Right cardiac atrium (tissue), 5 donors: ENCODE results near the gene TMEM207. TPM values are rescaled to one million over a fixed set of nuclear protein-coding genes. Genes with fewer than 3 reads are reported as not detected.

ENCODE experiments used
- ATAC-seq, 2 donors: fragments of 200-7000 bp; cut with Tn5 transposase; one replicate each; pipeline versions ENCODE4 v1.8.0 to v1.9.1; 2020; ENCODE audit warnings: moderate library complexity in 2 of 2, mild to moderate bottlenecking in 1 of 2
- DNase-seq, 3 donors: peaks; one replicate each; pipeline ENCODE4 v3.0.0-alpha.2; 2020
- H3K27ac ChIP-seq: one replicate; pipeline ENCODE4 v1.5.1; 2013; ENCODE audit warnings: mild to moderate bottlenecking, low read length, control low read depth, moderate library complexity
- H3K27me3 ChIP-seq: one replicate; pipeline ENCODE4 v1.6.1; 2013; ENCODE audit not compliant: control insufficient read depth, insufficient read depth
- H3K4me1 ChIP-seq: one replicate; pipeline ENCODE4 v1.6.1; 2013; ENCODE audit warnings: low read length; ENCODE audit not compliant: control insufficient read depth, insufficient read depth
- H3K4me3 ChIP-seq: one replicate; pipeline ENCODE4 v1.5.1; 2013; ENCODE audit warnings: low read length, control low read depth
- H3K9me3 ChIP-seq: one replicate; pipeline ENCODE4 v1.6.1; 2013; ENCODE audit warnings: low read length; ENCODE audit not compliant: control insufficient read depth
- WGBS: extraction: QIAGEN DNeasy Blood & Tissue Kit; methylation state at CpG from one replicate; pipeline ENCODE4 v1.1.7; 2013; 5-methylcytosine and 5-hydroxymethylcytosine counted together
- intact Hi-C, 4 donors: fragments of 100-400 bp; cut with DNase I; formaldehyde crosslinking; loops; one replicate each; pipeline versions ENCODE4 v1.11.0 to v1.14.0; 2022 to 2023
- polyA plus RNA-seq: library from polyadenylated mRNA; stranded (reverse); fragments of 200-250 nt; gene quantifications from one replicate; pipeline ENCODE4 v1.2.3, GENCODE V29; 2013
- total RNA-seq, 4 donors: library from RNA; stranded (reverse); fragmentation: NEBNext Ultra II Directional; extraction: Animal tissue kit (Norgen Biotek cat#: 25700); gene quantifications; one replicate each; pipeline ENCODE4 v1.2.1, GENCODE V29; 2021
- donor health status: healthy with polysubstance abuse.
- donor health status: DM: no; HTN: yes; CAD: no.
- donor health status: DM: no; HTN: no; CAD: no.
- donor health status: DM: no; HTN: yes; CAD: no; lungs with severe emphysema.
- donor health status: DM: yes; HTN: yes; CAD: no.

The TMEM207 gene
- total and polyA plus RNA-seq, 5 donors, result not detected

GRCh38 chr3:190424478-190425439 lies 24.9 kb downstream of the TMEM207 start:
- H3K4me3 ChIP-seq, result no peak overlapping the region
- no peaks in the 10 kb centered on the region for H3K4me1 ChIP-seq
- 28% methylated on average over 16 of the region's 16 CpGs for WGBS
- peak; percentile 59 to 61 for ATAC-seq
- no peak overlapping the region for H3K27ac ChIP-seq
- no peaks in the 10 kb centered on the region for H3K9me3 ChIP-seq
- intact Hi-C loops, result loop anchor here in 1 of 4 donors (5.0 kb wide), 1 partner anchor 462 kb away; no protein-coding TSS in a partner anchor
- H3K27me3 ChIP-seq, result no peaks in the 10 kb centered on the region
- peak; percentile 45 to 79 (median 71) for DNase-seq

GRCh38 chr3:190424108-190424477 lies 25.6 kb downstream of the TMEM207 start:
- Histone ChIP-seq H3K27me3 (no peaks in the 10 kb centered on the region), H3K27ac (no peak overlapping the region), H3K4me3 (no peak overlapping the region), H3K9me3 (no peaks in the 10 kb centered on the region), H3K4me1 (no peaks in the 10 kb centered on the region)
- intact Hi-C loops, result loop anchor here in 1 of 4 donors (5.0 kb wide), 1 partner anchor 462 kb away; no protein-coding TSS in a partner anchor
- ATAC-seq, result no peak
- DNase-seq, result no peak
- 68% methylated on average over 2 of the region's 2 CpGs for WGBS

DNA sequence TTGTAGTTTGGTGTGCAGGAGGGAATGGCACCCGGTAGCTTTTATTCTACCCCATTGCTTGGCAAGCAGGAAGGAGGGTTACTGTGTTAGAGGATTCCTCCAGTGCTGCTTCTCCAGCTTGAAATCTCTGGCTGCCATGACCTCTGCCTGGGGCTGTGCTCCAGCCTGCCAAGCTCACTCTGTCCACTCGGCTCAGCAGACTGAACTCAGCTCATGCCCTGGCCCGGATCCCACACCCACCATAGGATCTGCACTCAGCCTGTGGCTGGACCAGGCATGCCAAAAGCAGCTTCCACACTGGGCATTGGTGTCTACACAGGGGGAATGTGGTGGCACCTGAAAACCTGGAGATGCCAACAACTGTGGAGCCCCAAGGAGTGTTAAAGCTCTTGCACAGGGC lies 35.4 kb downstream of the TMEM207 start:
- Histone ChIP-seq H3K27ac (no peak overlapping the region), H3K9me3 (no peaks in the 10 kb centered on the region), H3K4me1 (no peaks in the 10 kb centered on the region), H3K27me3 (no peaks in the 10 kb centered on the region), H3K4me3 (no peak overlapping the region)
- WGBS, result 67% methylated on average over 3 of the region's 3 CpGs
- DNase-seq (peak in 2 of 3 donors; percentile 47 to 63), ATAC-seq (peak in 1 of 2 donors; percentile 70)
- intact Hi-C loops, result no loop called here

DNA sequence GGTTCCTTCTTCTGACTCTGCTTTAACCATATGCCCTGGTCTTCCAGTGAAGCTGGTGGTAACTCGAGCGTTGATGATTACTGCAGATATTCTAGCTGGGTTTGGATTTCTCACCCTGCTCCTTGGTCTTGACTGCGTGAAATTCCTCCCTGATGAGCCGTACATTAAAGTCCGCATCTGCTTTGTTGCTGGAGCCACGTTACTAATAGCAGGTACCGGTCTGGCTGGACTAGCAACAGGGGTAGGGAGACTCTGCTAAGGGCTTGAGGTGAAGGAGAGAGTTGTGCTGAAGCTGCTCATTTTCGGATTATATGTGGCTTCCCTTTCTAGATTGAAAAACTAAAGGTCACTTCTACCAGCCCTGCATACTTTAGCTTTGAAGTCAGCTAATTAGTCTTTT lies 45.0 kb downstream of the TMEM207 start:
- intact Hi-C loops, result no loop called here
- H3K4me1 ChIP-seq, result no peaks in the 10 kb centered on the region
- no peak overlapping the region for H3K4me3 ChIP-seq
- H3K9me3 ChIP-seq, result no peaks in the 10 kb centered on the region
- no peak overlapping the region for H3K27ac ChIP-seq
- WGBS, result 93% methylated on average over 8 of the region's 8 CpGs
- ATAC-seq, result no peak
- H3K27me3 ChIP-seq, result no peaks in the 10 kb centered on the region
- no peak for DNase-seq

- Histone ChIP-seq H3K4me1 (no peaks in the 10 kb centered on the region), H3K9me3 (no peaks in the 10 kb centered on the region), H3K27ac (no peak overlapping the region), H3K27me3 (no peaks in the 10 kb centered on the region), H3K4me3 (no peak overlapping the region)
- intact Hi-C loops, result no loop called here
- ATAC-seq (no peak), DNase-seq (no peak)
- 45% methylated on average over 4 of the region's 4 CpGs for WGBS
Measured at GRCh38 chr3:190401963-190402362, 47.7 kb downstream of the TMEM207 start.

- Histone ChIP-seq H3K27me3 (no peaks in the 10 kb centered on the region), H3K4me3 (no peak overlapping the region), H3K27ac (no peak overlapping the region), H3K9me3 (no peaks in the 10 kb centered on the region), H3K4me1 (no peaks in the 10 kb centered on the region)
- DNase-seq, result no peak
- no peak for ATAC-seq
- WGBS, result 95% methylated on average over 8 of the region's 8 CpGs
- intact Hi-C loops, result no loop called here
Measured at GRCh38 chr3:190399677-190400076, 50.0 kb downstream of the TMEM207 start.

- no peak for ATAC-seq
Measured at GRCh38 chr3:190397889-190398288, 51.8 kb downstream of the TMEM207 start.

GRCh38 chr3:190396001-190396400 lies 53.7 kb downstream of the TMEM207 start:
- intact Hi-C loops, result no loop called here
- ATAC-seq, result no peak

More at GRCh38 chr3:190397889-190398288, 51.8 kb downstream of the TMEM207 start:
- DNase-seq, result no peak
- H3K9me3 ChIP-seq, result no peaks in the 10 kb centered on the region
- no peaks in the 10 kb centered on the region for H3K4me1 ChIP-seq
- H3K27ac ChIP-seq, result no peak overlapping the region
- 78% methylated on average over 4 of the region's 4 CpGs for WGBS
- intact Hi-C loops, result no loop called here
- no peak overlapping the region for H3K4me3 ChIP-seq
- no peaks in the 10 kb centered on the region for H3K27me3 ChIP-seq

GRCh38 chr3:190388703-190389102 lies 61.0 kb downstream of the TMEM207 start:
- Histone ChIP-seq H3K27ac (no peak overlapping the region), H3K9me3 (no peaks in the 10 kb centered on the region), H3K27me3 (no peaks in the 10 kb centered on the region), H3K4me3 (no peak overlapping the region), H3K4me1 (no peaks in the 10 kb centered on the region)
- no peak for ATAC-seq
- DNase-seq, result no peak
- 50% methylated on average over 3 of the region's 3 CpGs for WGBS
- intact Hi-C loops, result no loop called here

More at GRCh38 chr3:190396001-190396400, 53.7 kb downstream of the TMEM207 start:
- DNase-seq, result no peak
- H3K27ac ChIP-seq, result no peak overlapping the region
- H3K27me3 ChIP-seq, result no peaks in the 10 kb centered on the region
- no peaks in the 10 kb centered on the region for H3K9me3 ChIP-seq
- no peak overlapping the region for H3K4me3 ChIP-seq
- no peaks in the 10 kb centered on the region for H3K4me1 ChIP-seq

- Histone ChIP-seq H3K4me1 (no peaks in the 10 kb centered on the region), H3K4me3 (no peak within 1 kb of the TSS), H3K27ac (no peak within 1 kb of the TSS), H3K9me3 (no peaks in the 10 kb centered on the region), H3K27me3 (no peaks in the 10 kb centered on the region)
- ATAC-seq (no peak), DNase-seq (no peak)
- intact Hi-C loops, result no loop called here
- 85% methylated on average over 12 of the region's 12 CpGs for WGBS
Measured at GRCh38 chr3:190387578-190388213, 62.0 kb downstream of the TMEM207 start, which contains the start of gene CLDN16. Gene CLDN16, plus strand, starts transcription at chr3:190388163. Its CDS starts 167 bp downstream, at chr3:190388330.
